Esophagus (tissue), 2 donors: ENCODE data around the gene DEGS2. TPM values are rescaled to one million over a fixed set of nuclear protein-coding genes. Genes with fewer than 3 reads are reported as not detected.

Experiments
- H3K27ac ChIP-seq, 2 donors: one replicate each; pipeline ENCODE4 v1.5.1; 2013; ENCODE audit warnings: low read depth in 2 of 2, mild to moderate bottlenecking in 2 of 2, inconsistent platforms in 1 of 2, low read length in 1 of 2, moderate library complexity in 1 of 2
- H3K27me3 ChIP-seq, 2 donors: one replicate each; pipeline ENCODE4 v1.6.1; 2013; ENCODE audit warnings: low read length in 2 of 2, control low read depth in 1 of 2, mild to moderate bottlenecking in 1 of 2; ENCODE audit not compliant: insufficient read depth in 2 of 2, control insufficient read depth in 1 of 2
- H3K36me3 ChIP-seq, 2 donors: one replicate each; pipeline ENCODE4 v1.6.1; 2013; ENCODE audit warnings: low read length in 1 of 2; ENCODE audit not compliant: control insufficient read depth in 2 of 2, insufficient read depth in 2 of 2
- H3K4me1 ChIP-seq, 2 donors: one replicate each; pipeline ENCODE4 v1.6.1; 2013; ENCODE audit warnings: low read length in 1 of 2; ENCODE audit not compliant: control insufficient read depth in 2 of 2, insufficient read depth in 2 of 2
- H3K4me3 ChIP-seq, 2 donors: one replicate each; pipeline ENCODE4 v1.5.1; 2013; ENCODE audit warnings: low read length in 2 of 2, mild to moderate bottlenecking in 2 of 2, low read depth in 1 of 2, moderate library complexity in 1 of 2
- H3K9me3 ChIP-seq, 2 donors: one replicate each; pipeline ENCODE4 v1.6.1; 2013; ENCODE audit warnings: mild to moderate bottlenecking in 2 of 2, low read depth in 1 of 2, low read length in 1 of 2, moderate library complexity in 1 of 2; ENCODE audit not compliant: control insufficient read depth in 2 of 2, insufficient read depth in 1 of 2
- WGBS, 2 donors: extraction: QIAGEN DNeasy Blood & Tissue Kit; methylation state at CpG; one replicate each; pipeline ENCODE4 v1.1.7; 2013; 5-methylcytosine and 5-hydroxymethylcytosine counted together
- polyA plus RNA-seq, 2 donors: library from polyadenylated mRNA; stranded (reverse); fragments of 200-250 nt; gene quantifications; one replicate each; pipeline ENCODE4 v1.2.3, GENCODE V29; 2013
- donor health status: healthy with polysubstance abuse.
- donor health status: Bipolar disorder and iron deficiency.

DEGS2 gene
- polyA plus RNA-seq, 2 donors, result 24.7 to 41.8 TPM

- Histone ChIP-seq H3K27ac (no peak overlapping the region), H3K4me3 (no peak overlapping the region), H3K27me3 (no peaks in the 10 kb centered on the region), H3K36me3 (peaks cover 0 to 7% of the 10 kb centered on the region in 2 donors), H3K9me3 (no peaks in the 10 kb centered on the region), H3K4me1 (peaks cover 0 to 5% of the 10 kb centered on the region in 2 donors)
- WGBS, 2 donors, result 69 to 80% methylated on average over 7 of the region's 7 CpGs
Measured at GRCh38 chr14:100118396-100119011, 40.9 kb downstream of the DEGS2 start.

DNA sequence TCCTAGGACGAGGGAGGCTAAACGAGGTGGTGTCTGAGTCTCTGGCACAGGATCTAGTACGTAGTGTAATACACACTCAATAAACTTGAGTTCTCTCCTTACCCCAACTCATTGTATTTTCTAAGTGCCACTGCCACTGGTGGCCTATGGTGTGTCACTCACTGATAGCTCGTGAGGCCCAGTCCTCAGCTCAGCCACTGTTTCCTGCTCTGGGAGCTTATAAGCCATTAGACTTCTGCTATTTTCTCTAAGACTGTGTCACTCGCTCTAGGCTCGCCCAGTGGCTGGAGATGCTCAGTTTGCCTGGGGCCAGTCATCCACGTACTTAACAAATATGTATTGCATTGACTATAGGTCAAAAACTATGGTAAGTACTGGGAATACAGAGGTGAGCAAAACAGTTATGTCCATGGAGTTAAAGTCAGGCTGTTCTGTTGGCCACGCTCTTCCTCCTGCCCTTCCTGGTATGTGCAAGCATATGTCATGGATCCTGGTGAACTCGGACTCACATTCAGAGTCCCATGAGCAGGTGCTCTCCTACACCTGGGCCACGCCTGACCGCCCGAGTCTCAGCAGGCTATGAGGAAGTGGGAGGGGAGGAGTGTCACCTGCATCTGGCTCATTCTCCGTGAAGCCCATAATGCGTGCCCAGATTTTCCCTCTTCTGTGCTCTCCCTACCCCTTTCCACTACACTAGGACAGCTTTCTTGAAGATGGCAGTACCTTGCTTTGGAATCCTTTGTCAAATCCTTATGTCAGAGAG is 41.6 kb downstream of the DEGS2 start:
- Histone ChIP-seq H3K36me3 (peaks cover 0 to 7% of the 10 kb centered on the region in 2 donors), H3K27ac (no peak overlapping the region), H3K4me3 (no peak overlapping the region), H3K4me1 (peaks cover 0 to 5% of the 10 kb centered on the region in 2 donors), H3K9me3 (no peaks in the 10 kb centered on the region), H3K27me3 (no peaks in the 10 kb centered on the region)
- WGBS, 2 donors, result 81 to 84% methylated on average over 14 of the region's 14 CpGs

DNA sequence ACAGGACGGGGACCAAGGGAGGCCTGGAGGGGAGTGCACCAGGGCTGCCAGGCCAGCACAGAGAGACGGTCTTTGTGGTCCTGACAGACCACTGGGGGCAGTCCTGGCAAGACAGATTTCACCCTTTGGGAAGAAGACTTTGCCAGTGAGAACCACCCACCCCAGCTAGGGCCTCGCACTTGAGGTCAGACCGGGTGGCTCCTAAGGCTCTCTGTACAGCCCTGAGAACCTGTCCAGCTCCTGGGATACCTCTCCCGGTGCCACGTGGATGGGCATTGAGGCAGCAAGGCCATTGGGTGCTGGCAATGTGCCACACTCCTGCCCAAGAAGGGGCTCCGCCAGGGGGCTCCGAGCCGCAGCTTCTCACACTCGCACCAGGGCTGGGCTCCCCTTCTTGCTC is 42.4 kb downstream of the DEGS2 start:
- no peaks in the 10 kb centered on the region for H3K27me3 ChIP-seq
- WGBS, 2 donors, result 91 to 94% methylated on average over 10 of the region's 10 CpGs

GRCh38 chr14:100116134-100116533 is 43.3 kb downstream of the DEGS2 start:
- Histone ChIP-seq H3K9me3 (no peaks in the 10 kb centered on the region), H3K27me3 (no peaks in the 10 kb centered on the region), H3K27ac (no peak overlapping the region), H3K4me3 (no peak overlapping the region), H3K36me3 (peaks cover 0 to 7% of the 10 kb centered on the region in 2 donors), H3K4me1 (peaks cover 0 to 5% of the 10 kb centered on the region in 2 donors)
- WGBS, 2 donors, result 66 to 72% methylated on average over 3 of the region's 3 CpGs

More for the DNA sequence above, 42.4 kb downstream of the DEGS2 start:
- Histone ChIP-seq H3K36me3 (peaks cover 0 to 7% of the 10 kb centered on the region in 2 donors), H3K9me3 (no peaks in the 10 kb centered on the region), H3K4me1 (peaks cover 0 to 5% of the 10 kb centered on the region in 2 donors), H3K4me3 (no peak overlapping the region), H3K27ac (no peak overlapping the region)

DNA sequence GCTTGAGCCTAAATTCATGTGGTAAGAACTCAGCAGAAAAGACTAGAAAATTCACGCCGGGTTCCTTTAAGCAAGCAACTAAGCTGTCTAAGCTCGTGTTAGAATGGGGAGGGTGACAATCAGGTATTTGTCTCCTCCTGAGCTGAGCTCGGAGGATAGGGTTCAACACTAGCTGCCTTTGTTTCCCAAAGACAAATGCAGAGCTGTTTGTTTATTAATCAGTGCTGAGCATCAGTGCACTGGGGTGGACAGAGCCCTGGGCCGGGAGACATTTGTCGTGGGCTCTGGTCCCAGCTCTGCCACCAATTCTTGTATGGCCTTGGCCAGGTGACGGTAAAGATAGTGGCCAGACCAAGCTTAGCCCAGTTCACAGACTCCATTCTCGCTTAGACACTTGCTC is 43.7 kb downstream of the DEGS2 start:
- no peaks in the 10 kb centered on the region for H3K27me3 ChIP-seq
- no peak overlapping the region for H3K4me3 ChIP-seq
- peaks cover 0 to 7% of the 10 kb centered on the region in 2 donors for H3K36me3 ChIP-seq
- H3K4me1 ChIP-seq, result peaks cover 0 to 5% of the 10 kb centered on the region in 2 donors
- H3K27ac ChIP-seq, result no peak overlapping the region
- 92 to 96% methylated on average over 8 of the region's 8 CpGs for WGBS, 2 donors
- no peaks in the 10 kb centered on the region for H3K9me3 ChIP-seq

- H3K27me3 ChIP-seq, result no peaks in the 10 kb centered on the region
- no peak overlapping the region for H3K4me3 ChIP-seq
- 96 to 97% methylated on average over 6 of the region's 6 CpGs for WGBS, 2 donors
Measured at GRCh38 chr14:100115236-100115635, 44.2 kb downstream of the DEGS2 start.

GRCh38 chr14:100114109-100114765 is 45.2 kb downstream of the DEGS2 start:
- 89 to 94% methylated on average over 13 of the region's 13 CpGs for WGBS, 2 donors
- H3K4me1 ChIP-seq, result peaks cover 0 to 5% of the 10 kb centered on the region in 2 donors
- H3K4me3 ChIP-seq, result no peak overlapping the region
- no peaks in the 10 kb centered on the region for H3K27me3 ChIP-seq
- H3K36me3 ChIP-seq, result peaks cover 0 to 4% of the 10 kb centered on the region in 2 donors
- H3K27ac ChIP-seq, result no peak overlapping the region
- H3K9me3 ChIP-seq, result no peaks in the 10 kb centered on the region

More at GRCh38 chr14:100115236-100115635, 44.2 kb downstream of the DEGS2 start:
- Histone ChIP-seq H3K27ac (no peak overlapping the region), H3K36me3 (peaks cover 0 to 7% of the 10 kb centered on the region in 2 donors), H3K4me1 (peaks cover 0 to 5% of the 10 kb centered on the region in 2 donors), H3K9me3 (no peaks in the 10 kb centered on the region)

GRCh38 chr14:100111931-100112704 is 47.3 kb downstream of the DEGS2 start:
- no peaks in the 10 kb centered on the region for H3K9me3 ChIP-seq
- no peaks in the 10 kb centered on the region for H3K27me3 ChIP-seq
- H3K36me3 ChIP-seq, result peaks cover 0 to 6% of the 10 kb centered on the region in 2 donors
- peaks cover 0 to 10% of the 10 kb centered on the region in 2 donors for H3K4me1 ChIP-seq
- no peak overlapping the region for H3K27ac ChIP-seq
- no peak overlapping the region for H3K4me3 ChIP-seq
- WGBS, 2 donors, result 84 to 89% methylated on average over 11 of the region's 11 CpGs

GRCh38 chr14:100110816-100111215 is 48.6 kb downstream of the DEGS2 start:
- peaks cover 0 to 6% of the 10 kb centered on the region in 2 donors for H3K36me3 ChIP-seq
- no peak overlapping the region for H3K27ac ChIP-seq
- 83 to 92% methylated on average over 6 of the region's 6 CpGs for WGBS, 2 donors
- H3K9me3 ChIP-seq, result no peaks in the 10 kb centered on the region
- H3K4me3 ChIP-seq, result no peak overlapping the region
- H3K27me3 ChIP-seq, result no peaks in the 10 kb centered on the region
- H3K4me1 ChIP-seq, result peaks cover 0 to 14% of the 10 kb centered on the region in 2 donors
